ENCODE measurements around the gene SLC25A38.

SLC25A38 gene

GRCh38 chr3:39438880-39439279 lies 55.7 kb downstream of the SLC25A38 start:
- FAIRE-seq: no peak

- FAIRE-seq: no peak
These were observed 57.1 kb downstream of the SLC25A38 start for GRCh38 chr3:39440316-39440715.

GRCh38 chr3:39443530-39443929 lies 60.4 kb downstream of the SLC25A38 start:
- no peak for FAIRE-seq

- FAIRE-seq: no peak
These were observed 62.8 kb downstream of the SLC25A38 start for GRCh38 chr3:39445927-39446326.

GRCh38 chr3:39446444-39446843 lies 63.3 kb downstream of the SLC25A38 start:
- FAIRE-seq: no peak
